H1 (cell line): ENCODE results near the gene COL11A2. TPM values are rescaled to one million over a fixed set of nuclear protein-coding genes. Genes with fewer than 3 reads are reported as not detected.

Source experiments
- microRNA counts: library from miRNA; unstranded; fragments of <30 nt; microRNA quantifications from one replicate; lab custom pipeline; 2015
- microRNA-seq, 2 experiments: library from miRNA; unstranded; fragments of <30 nt; microRNA quantifications; one replicate each; pipeline versions ENCODE4 to v1.2.0, GENCODE V29; 2016 to 2020; ENCODE audit warnings: borderline microRNAs expressed in 2 of 2, borderline number of aligned reads in 2 of 2, borderline replicate concordance in 1 of 2
- polyA plus RNA-seq, 7 experiments: library from polyadenylated mRNA; depleted of rRNA in 3 of 7; stranded (reverse) in 5 of 7; unstranded in 2 of 7; fragments of >200 nt in 5 of 7; fragments of 200-250 nt in 2 of 7; gene quantifications; 1 replicate in 5 of 7; 2 replicates in 1 of 7; 4 replicates in 1 of 7; pipeline versions ENCODE4 v1.2.1 to v1.2.3, GENCODE V29; 2011 to 2013; ENCODE audit warnings: missing spikeins in 2 of 7, mixed read lengths in 2 of 7
- small RNA-seq: library from polyadenylated mRNA; stranded (forward); fragments of <200 nt; extraction: miRNeasy Mini kit (QIAGEN cat#:217004); gene quantifications from one replicate; pipeline ENCODE3, GENCODE V24; 2013; ENCODE audit not compliant: insufficient read depth
- total RNA-seq: library from RNA; stranded (reverse); fragmentation: NEBNext Ultra II Directional; extraction: Animal tissue kit (Norgen Biotek cat#: 25700); gene quantifications from 2 replicates; pipeline ENCODE4 v1.2.1, GENCODE V29; 2021

COL11A2 gene
- total and polyA plus RNA-seq, 2 of the 8 experiments (the other 6 are each of a cell fraction or from before 2014, with no cell fraction given), result 2.8 to 3.8 TPM

MicroRNAs within 50 kb of the gene (microRNA counts, 767-probe panel; counts per million panel counts)
- microRNA hsa-miR-219-1-3p (lab: Ali Mortazavi, UCI) (879 counts per million, percentile 95 among the panel's probes with 10 or more counts), microRNA hsa-miR-219-5p (lab: Ali Mortazavi, UCI) (879 counts per million, percentile 95 among the panel's probes with 10 or more counts)

Small RNA genes lying within 50 kb of the gene (microRNA-seq; reads per million reads assigned to microRNA genes)
- gene MIR219A1, result 0.41 to 0.46 reads per million in 2 experiments

Small RNA genes lying within 50 kb of the gene (small RNA-seq; reads per million reads assigned to genes)
- gene MIR219A1, result 9.8 reads per million, percentile 81 among the genes with 10 or more reads in this experiment
- not detected for gene RNY4P10

Other genes starting within 250 kb of the COL11A2 start
- gene HLA-DMA, start 239.4 kb downstream of the COL11A2 start, total RNA-seq, result 13.3 and 15.1 TPM in 2 replicates
- 18.0 and 23.1 TPM in 2 replicates for gene HLA-DMA, start 239.4 kb downstream of the COL11A2 start, polyA plus RNA-seq (2011; rRNA removed)
- gene BRD2, start 223.9 kb downstream of the COL11A2 start, total RNA-seq, result 179 and 185 TPM in 2 replicates
- 101 and 132 TPM in 2 replicates for gene BRD2, start 223.9 kb downstream of the COL11A2 start, polyA plus RNA-seq (2011; rRNA removed)
- gene HLA-DOA, start 182.9 kb downstream of the COL11A2 start, total RNA-seq, result 23.7 TPM in 2 replicates
- gene HLA-DOA, start 182.9 kb downstream of the COL11A2 start, polyA plus RNA-seq (2011; rRNA removed), result 89.0 and 120 TPM in 2 replicates
- 6.2 and 6.8 TPM in 2 replicates for gene HLA-DPA1, start 118.8 kb downstream of the COL11A2 start, total RNA-seq
- 8.4 and 13.1 TPM in 2 replicates for gene HLA-DPA1, start 118.8 kb downstream of the COL11A2 start, polyA plus RNA-seq (2011; rRNA removed)
- gene HLA-DPB1, start 116.5 kb downstream of the COL11A2 start, total RNA-seq, result 32.3 and 37.8 TPM in 2 replicates
- 58.8 and 62.8 TPM in 2 replicates for gene HLA-DPB1, start 116.5 kb downstream of the COL11A2 start, polyA plus RNA-seq (2011; rRNA removed)
- 17.8 and 18.1 TPM in 2 replicates for gene RXRB, start 8.2 kb upstream of the COL11A2 start, total RNA-seq
- gene RXRB, start 8.2 kb upstream of the COL11A2 start, polyA plus RNA-seq (2011; rRNA removed), result 13.0 and 13.9 TPM in 2 replicates
- 120 and 123 TPM in 2 replicates for gene SLC39A7, start 8.4 kb upstream of the COL11A2 start, total RNA-seq
- 63.3 and 70.2 TPM in 2 replicates for gene SLC39A7, start 8.4 kb upstream of the COL11A2 start, polyA plus RNA-seq (2011; rRNA removed)
- 3.3 and 3.6 TPM in 2 replicates for gene HSD17B8, start 12.2 kb upstream of the COL11A2 start, total RNA-seq
- gene HSD17B8, start 12.2 kb upstream of the COL11A2 start, polyA plus RNA-seq (2011; rRNA removed), result 17.1 and 22.0 TPM in 2 replicates
- 26.0 and 27.4 TPM in 2 replicates for gene RING1, start 16.0 kb upstream of the COL11A2 start, total RNA-seq
- gene RING1, start 16.0 kb upstream of the COL11A2 start, polyA plus RNA-seq (2011; rRNA removed), result 16.4 and 26.0 TPM in 2 replicates
- 35.0 and 36.5 TPM in 2 replicates for gene VPS52, start 79.4 kb upstream of the COL11A2 start, total RNA-seq
- 86.3 and 89.7 TPM in 2 replicates for gene VPS52, start 79.4 kb upstream of the COL11A2 start, polyA plus RNA-seq (2011; rRNA removed)
- 2,791 and 2,796 TPM in 2 replicates for gene RPS18, start 79.6 kb upstream of the COL11A2 start, total RNA-seq
- 4,466 and 7,099 TPM in 2 replicates for gene RPS18, start 79.6 kb upstream of the COL11A2 start, polyA plus RNA-seq (2011; rRNA removed)
- 3.0 and 4.2 TPM in 2 replicates for gene B3GALT4, start 84.7 kb upstream of the COL11A2 start, total RNA-seq
- gene B3GALT4, start 84.7 kb upstream of the COL11A2 start, polyA plus RNA-seq (2011; rRNA removed), result 2.2 and 3.2 TPM in 2 replicates
- gene WDR46, start 96.8 kb upstream of the COL11A2 start, total RNA-seq, result 91.0 and 99.4 TPM in 2 replicates
- gene WDR46, start 96.8 kb upstream of the COL11A2 start, polyA plus RNA-seq (2011; rRNA removed), result 69.7 and 71.3 TPM in 2 replicates
- gene PFDN6, start 97.1 kb upstream of the COL11A2 start, total RNA-seq, result 93.3 and 95.7 TPM in 2 replicates
- gene PFDN6, start 97.1 kb upstream of the COL11A2 start, polyA plus RNA-seq (2011; rRNA removed), result 32.0 and 33.5 TPM in 2 replicates
- gene RGL2, start 106.5 kb upstream of the COL11A2 start, total RNA-seq, result 58.1 and 63.2 TPM in 2 replicates
- gene RGL2, start 106.5 kb upstream of the COL11A2 start, polyA plus RNA-seq (2011; rRNA removed), result 80.3 and 124 TPM in 2 replicates
- gene TAPBP, start 121.6 kb upstream of the COL11A2 start, total RNA-seq, result 33.5 and 35.4 TPM in 2 replicates
- gene TAPBP, start 121.6 kb upstream of the COL11A2 start, polyA plus RNA-seq (2011; rRNA removed), result 24.5 and 28.9 TPM in 2 replicates
- 9.8 and 9.9 TPM in 2 replicates for gene ZBTB22, start 125.3 kb upstream of the COL11A2 start, total RNA-seq
- 7.4 and 11.0 TPM in 2 replicates for gene ZBTB22, start 125.3 kb upstream of the COL11A2 start, polyA plus RNA-seq (2011; rRNA removed)
- 81.9 and 85.0 TPM in 2 replicates for gene DAXX, start 130.5 kb upstream of the COL11A2 start, total RNA-seq
- 31.1 and 53.7 TPM in 2 replicates for gene DAXX, start 130.5 kb upstream of the COL11A2 start, polyA plus RNA-seq (2011; rRNA removed)
- gene KIFC1, start 199.4 kb upstream of the COL11A2 start, total RNA-seq, result 64.3 and 69.3 TPM in 2 replicates
- 46.6 and 60.9 TPM in 2 replicates for gene KIFC1, start 199.4 kb upstream of the COL11A2 start, polyA plus RNA-seq (2011; rRNA removed)
- 45.4 and 47.3 TPM in 2 replicates for gene PHF1, start 218.5 kb upstream of the COL11A2 start, total RNA-seq
- 78.6 and 109 TPM in 2 replicates for gene PHF1, start 218.5 kb upstream of the COL11A2 start, polyA plus RNA-seq (2011; rRNA removed)
- 297 and 315 TPM in 2 replicates for gene CUTA, start 225.6 kb upstream of the COL11A2 start, total RNA-seq
- 460 and 671 TPM in 2 replicates for gene CUTA, start 225.6 kb upstream of the COL11A2 start, polyA plus RNA-seq (2011; rRNA removed)
- gene SYNGAP1, start 227.6 kb upstream of the COL11A2 start, total RNA-seq, result 101 and 109 TPM in 2 replicates
- 31.0 and 66.9 TPM in 2 replicates for gene SYNGAP1, start 227.6 kb upstream of the COL11A2 start, polyA plus RNA-seq (2011; rRNA removed)